HAP-1 (cell line): ENCODE data around the gene CINP.
"Not testable (repeated sequence)": the region's sequence is repeated elsewhere in the genome, so short reads cannot be mapped to it uniquely, and the experiment has no call there.

Experiments used
- DNase-seq, 2 experiments: peaks; one replicate each; pipeline ENCODE4 v3.0.0-alpha.2; 2016 to 2020; ENCODE audit warnings: low spot score in 2 of 2
- H3K27me3 ChIP-seq: fragments of 250-450 bp; sonication (Bioruptor Pico); 2 replicates; pipeline ENCODE4 v1.5.1; 2020; ENCODE audit warnings: low read depth, mild to moderate bottlenecking, moderate library complexity
- H3K36me3 ChIP-seq: fragments of 250-450 bp; sonication (Bioruptor Pico); replicated peaks from 2 replicates; pipeline ENCODE4 v1.5.1; 2020; ENCODE audit warnings: mild to moderate bottlenecking
- H3K4me1 ChIP-seq: fragments of 250-450 bp; sonication (Bioruptor Pico); 2 replicates; pipeline ENCODE4 v1.5.1; 2020; ENCODE audit warnings: mild to moderate bottlenecking
- H3K4me3 ChIP-seq: fragments of 250-450 bp; sonication (Bioruptor Pico); 2 replicates; pipeline ENCODE4 v1.5.1; 2020; ENCODE audit warnings: mild to moderate bottlenecking, moderate library complexity
- H3K9me3 ChIP-seq: fragments of 250-450 bp; sonication (Bioruptor Pico); 2 replicates; pipeline ENCODE4 v1.5.1; 2020; ENCODE audit warnings: mild to moderate bottlenecking, moderate library complexity
- in situ Hi-C: fragments of 300-500 bp; cut with MboI; formaldehyde crosslinking; loops from 3 replicates; pipeline ENCODE4 v1.14.3; 2020; ENCODE audit warnings: low sequenced_read_pairs, inconsistent platforms, mixed read lengths

The CINP gene

DNA sequence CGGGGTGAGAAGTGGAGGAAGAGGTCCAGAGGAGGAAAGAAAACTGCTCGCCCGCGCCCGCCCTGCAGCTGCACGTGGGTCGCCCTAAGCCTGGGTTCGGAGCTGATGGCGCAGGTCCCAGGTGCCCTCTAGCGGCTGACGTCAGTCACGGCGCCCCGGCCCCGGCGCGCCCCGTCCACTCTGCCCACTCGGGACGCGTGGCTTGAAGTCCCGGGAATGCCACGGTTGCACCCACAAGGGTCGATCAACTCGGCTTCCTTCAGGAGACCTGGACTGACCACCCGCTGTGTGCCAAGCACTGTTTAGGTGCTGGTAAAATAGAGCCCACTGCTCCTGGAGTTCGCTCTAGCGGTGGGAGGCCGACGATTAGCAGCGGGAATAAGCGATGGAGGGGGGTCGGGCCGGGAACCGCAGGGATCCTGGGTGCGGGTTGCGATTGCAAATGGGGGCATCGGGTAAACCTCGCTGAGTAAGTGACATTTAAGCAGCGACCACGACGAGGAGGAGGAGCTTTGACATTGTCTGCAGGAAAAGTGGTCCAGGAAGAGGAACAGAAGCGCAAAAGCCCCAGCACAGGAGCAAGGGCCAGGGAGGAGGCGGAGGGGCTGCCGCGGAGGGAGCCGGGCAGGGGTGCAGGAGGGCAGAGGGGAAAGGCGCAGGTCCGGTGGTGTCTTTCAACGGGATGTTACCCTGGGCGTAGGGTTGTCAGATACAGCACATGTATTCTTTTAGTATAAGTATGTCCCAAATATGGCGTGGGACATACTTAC, 48.3 kb downstream of the CINP start:
- H3K9me3 ChIP-seq, result no peaks in the 10 kb centered on the region
- peaks cover 41% of the 10 kb centered on the region for H3K4me1 ChIP-seq
- peak; percentile 83 to 89 for DNase-seq
- in situ Hi-C loops, result loop anchor here (5.0 to 25.0 kb wide), 4 partner anchors 77 to 352 kb away; partner anchors contain the start of genes DYNC1H1 and WDR20
- no peaks in the 10 kb centered on the region for H3K27me3 ChIP-seq
- H3K36me3 ChIP-seq, result no peaks in the 10 kb centered on the region
- peak overlapping the region; percentile 37 for H3K4me3 ChIP-seq

- H3K36me3 ChIP-seq, result no peaks in the 10 kb centered on the region
- H3K9me3 ChIP-seq, result no peaks in the 10 kb centered on the region
- peak within 1 kb of the TSS; percentile 65 for H3K4me3 ChIP-seq
- H3K4me1 ChIP-seq, result peaks cover 10% of the 10 kb centered on the region
- DNase-seq, result peak; percentile 95 to 97
- in situ Hi-C loops, result loop anchor here (25.0 kb wide), 1 partner anchor 168 kb away; the partner anchor contains the start of gene WDR20
- H3K27me3 ChIP-seq, result no peaks in the 10 kb centered on the region
Observed at GRCh38 chr14:102304611-102305506, 57.8 kb downstream of the CINP start, which contains the start of gene MOK. Gene MOK (minus strand): TSS chr14:102305164. CDS start chr14:102304968, 196 bp downstream.

DNA sequence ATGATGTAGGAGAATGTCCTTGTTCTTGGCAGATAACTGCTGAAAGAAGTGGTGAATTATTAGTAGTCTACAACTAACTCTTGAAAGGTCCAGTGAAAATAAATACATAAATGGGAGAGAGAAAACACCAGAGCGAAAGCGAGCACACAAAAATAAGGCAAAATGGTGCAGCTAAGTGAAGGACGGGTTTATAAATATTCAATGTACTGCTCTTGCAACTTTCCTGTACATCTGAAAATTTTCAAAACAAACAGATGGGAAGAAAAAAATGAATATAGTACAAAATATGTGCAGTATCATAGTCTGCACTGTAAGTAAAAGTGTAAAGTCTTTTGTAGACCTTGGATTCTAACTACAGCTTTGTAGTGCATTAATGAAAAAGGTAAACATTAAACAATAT, 59.0 kb downstream of the CINP start:
- Histone ChIP-seq H3K36me3 (no peaks in the 10 kb centered on the region), H3K4me3 (no peak overlapping the region), H3K27me3 (no peaks in the 10 kb centered on the region), H3K4me1 (peaks cover 10% of the 10 kb centered on the region), H3K9me3 (no peaks in the 10 kb centered on the region)
- in situ Hi-C loops, result loop anchor here (25.0 kb wide), 1 partner anchor 166 kb away; the partner anchor contains the start of gene WDR20
- no peak for DNase-seq

- H3K27me3 ChIP-seq, H3K9me3 ChIP-seq, DNase-seq, H3K4me3 ChIP-seq, H3K36me3 ChIP-seq, in situ Hi-C loops: not testable (repeated sequence)
- H3K4me1 ChIP-seq, result peaks cover 12% of the 10 kb centered on the region
Observed at GRCh38 chr14:102298303-102299070, 64.2 kb downstream of the CINP start.
